Pancreas (tissue), 10 donors: ENCODE measurements around the gene LMF1. TPM values are rescaled to one million over a fixed set of nuclear protein-coding genes. Genes with fewer than 3 reads are reported as not detected.
A peak's percentile ranks its signal among the peaks of the same experiment; 100 is the strongest.

ENCODE experiments used
- ATAC-seq, 4 donors: fragments of 200-7000 bp; cut with Tn5 transposase; one replicate each; pipeline versions ENCODE4 v1.8.0 to v1.9.1; 2020; ENCODE audit warnings: mild to moderate bottlenecking in 4 of 4, moderate library complexity in 4 of 4
- DNase-seq, 6 donors: peaks; one replicate each; pipeline ENCODE4 v3.0.0-alpha.2; 2020
- FAIRE-seq: peaks from 2 replicates; lab custom pipeline; 2012; peaks lifted over from hg19 to GRCh38; lab: Jason Lieb, UNC
- H3K27ac ChIP-seq, 4 donors: fragments of 200-600 bp; sonication (generic); 1 replicate in 3 of 4; 2 replicates in 1 of 4; pipeline versions ENCODE4 v1.5.0 to v1.8.0; 2020
- H3K27me3 ChIP-seq, 4 donors: fragments of 200-600 bp; one replicate each; pipeline ENCODE4 v1.8.0; 2021
- H3K36me3 ChIP-seq, 3 donors: fragments of 200-600 bp; sonication (generic) in 1 of 3; one replicate each; pipeline versions ENCODE4 v1.5.0 to v1.8.0; 2020 to 2021
- H3K4me1 ChIP-seq, 3 donors: fragments of 200-600 bp; one replicate each; pipeline ENCODE4 v1.8.0; 2021
- H3K4me3 ChIP-seq, 4 donors: fragments of 200-600 bp; sonication (generic) in 2 of 4; one replicate each; pipeline versions ENCODE4 v1.5.0 to v1.8.0; 2020 to 2021
- H3K9me3 ChIP-seq, 4 donors: fragments of 200-600 bp; one replicate each; pipeline ENCODE4 v1.8.0; 2021
- CTCF ChIP-seq, 4 donors: fragments of 200-600 bp; sonication (generic) in 3 of 4; IDR thresholded peaks; one replicate each; pipeline versions ENCODE4 v1.5.0 to v1.8.0; 2021; ENCODE audit warnings: antibody characterized with exemption in 4 of 4
- WGBS, 2 donors: extraction: QIAGEN DNeasy Blood & Tissue Kit; methylation state at CpG; one replicate each; pipeline ENCODE4 v1.1.7; 2013; 5-methylcytosine and 5-hydroxymethylcytosine counted together
- intact Hi-C, 3 donors: fragments of 100-400 bp; cut with DNase I; formaldehyde crosslinking; loops; one replicate each; pipeline versions ENCODE4 v1.11.1 to v1.14.2; 2022
- polyA plus RNA-seq, 2 donors: library from polyadenylated mRNA; stranded (reverse); fragments of 200-250 nt; gene quantifications; one replicate each; pipeline ENCODE4 v1.2.3, GENCODE V29; 2013
- total RNA-seq, 6 donors: library from RNA; stranded (reverse); fragmentation: NEBNext Ultra II Directional in 4 of 6; extraction: Animal tissue kit (Norgen Biotek cat#: 25700) in 4 of 6; gene quantifications; one replicate each; pipeline versions ENCODE4 v1.2.1 to v1.2.4, GENCODE V29; 2021 to 2023
- donor health status: healthy with polysubstance abuse.
- donor health status: DM: no; HTN: no; CAD: no; lungs with moderate emphysema.
- donor health status: DM: no; HTN: no; CAD: no.
- donor health status: control.
- donor health status: control.
- donor health status: Bipolar disorder and iron deficiency.
- donor health status: DM: yes; HTN: yes; CAD: no.
- donor health status: DM: no; HTN: no; CAD: no.
- donor health status: DM: no; HTN: no; CAD: no.
- donor health status: DM: yes; HTN: yes; CAD: no.

LMF1 gene
- total and polyA plus RNA-seq, 8 donors = 9.3 to 64.6 (median 15.7) TPM

DNA sequence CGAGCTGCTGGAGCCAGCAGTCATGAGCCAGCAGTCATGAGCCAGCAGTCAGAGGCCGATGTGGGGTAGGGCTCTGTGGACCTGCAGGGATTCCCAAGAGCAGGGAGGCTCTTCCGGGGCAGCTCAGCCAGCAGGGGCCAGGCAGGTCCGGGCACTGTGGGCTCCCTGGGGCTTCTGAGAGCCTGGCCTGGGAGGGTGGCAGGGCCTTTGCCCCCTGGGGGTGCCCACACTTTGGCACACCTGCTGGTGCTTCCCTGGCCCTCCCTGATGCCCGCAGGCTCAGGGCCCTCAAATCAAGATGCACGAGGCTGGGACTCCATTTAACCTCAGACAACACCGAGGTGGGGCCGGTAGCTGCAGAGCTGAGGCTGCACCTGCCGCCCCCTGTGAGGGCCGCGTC is 28.9 kb upstream of the LMF1 start:
- H3K4me1 ChIP-seq = no peaks in the 10 kb centered on the region

DNA sequence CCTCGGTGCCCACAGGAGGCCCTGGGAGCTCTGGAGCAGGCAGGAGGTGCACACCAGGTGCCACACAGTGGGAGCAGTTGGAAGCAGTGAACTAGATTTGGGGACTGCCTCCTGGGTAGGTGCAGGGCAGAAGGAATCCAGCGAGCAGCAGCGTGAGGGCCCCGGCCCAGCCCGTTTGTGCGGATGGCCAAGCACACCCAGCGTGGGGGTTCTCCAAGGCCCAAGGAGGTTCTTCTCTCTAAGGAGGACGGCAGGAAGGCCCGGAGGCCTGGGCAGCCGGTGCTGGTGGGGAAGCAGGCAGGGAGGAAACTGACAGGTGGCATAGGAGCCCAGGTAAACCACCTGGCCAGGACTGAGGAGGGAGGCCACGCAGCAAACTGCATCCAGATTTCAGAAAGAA is 27.8 kb upstream of the LMF1 start:
- H3K4me3 ChIP-seq = no peak overlapping the region
- no peaks in the 10 kb centered on the region for H3K4me1 ChIP-seq
- no peaks in the 10 kb centered on the region for H3K36me3 ChIP-seq
- DNase-seq (no peak), ATAC-seq (no peak), FAIRE-seq (no peak)
- intact Hi-C loops = no loop called here
- H3K27ac ChIP-seq = no peak overlapping the region
- TF ChIP-seq CTCF (IDR thresholded peaks at IDR 0.05) = no peak
- 68 to 73% methylated on average over 11 of the region's 11 CpGs for WGBS, 2 donors
- H3K27me3 ChIP-seq = no peaks in the 10 kb centered on the region
- no peaks in the 10 kb centered on the region for H3K9me3 ChIP-seq

More for the DNA sequence above, 28.9 kb upstream of the LMF1 start:
- intact Hi-C loops = no loop called here
- TF ChIP-seq CTCF (IDR thresholded peaks at IDR 0.05) = no peak
- Histone ChIP-seq H3K9me3 (no peaks in the 10 kb centered on the region), H3K27ac (no peak overlapping the region), H3K27me3 (no peaks in the 10 kb centered on the region), H3K36me3 (no peaks in the 10 kb centered on the region), H3K4me3 (no peak overlapping the region)
- no peak for ATAC-seq
- no peak for DNase-seq
- 62 to 75% methylated on average over 11 of the region's 11 CpGs for WGBS, 2 donors
- no peak for FAIRE-seq

GRCh38 chr16:998211-998610 is 27.4 kb upstream of the LMF1 start:
- no peak overlapping the region for H3K27ac ChIP-seq
- H3K4me1 ChIP-seq = no peaks in the 10 kb centered on the region
- no peaks in the 10 kb centered on the region for H3K9me3 ChIP-seq
- DNase-seq = no peak
- 51 to 73% methylated on average over 11 of the region's 11 CpGs for WGBS, 2 donors
- H3K36me3 ChIP-seq = no peaks in the 10 kb centered on the region
- no peak for ATAC-seq
- no peak for TF ChIP-seq CTCF (IDR thresholded peaks at IDR 0.05)
- FAIRE-seq = no peak
- no peak overlapping the region for H3K4me3 ChIP-seq
- H3K27me3 ChIP-seq = no peaks in the 10 kb centered on the region
- intact Hi-C loops = no loop called here

GRCh38 chr16:997440-998051 is 26.8 kb upstream of the LMF1 start:
- Histone ChIP-seq H3K4me3 (peak overlapping the region in 1 of 4 donors; percentile 12), H3K4me1 (no peaks in the 10 kb centered on the region), H3K27ac (peak overlapping the region in 3 of 4 donors; percentile 36 to 42 (median 41)), H3K36me3 (no peaks in the 10 kb centered on the region), H3K27me3 (no peaks in the 10 kb centered on the region), H3K9me3 (no peaks in the 10 kb centered on the region)
- intact Hi-C loops = no loop called here
- ATAC-seq (peak; percentile 58 to 83 (median 78)), DNase-seq (peak in 1 of 6 donors; percentile 55), FAIRE-seq (no peak)
- no peak for TF ChIP-seq CTCF (IDR thresholded peaks at IDR 0.05)
- 24 to 43% methylated on average over 32 to 39 of the region's 39 CpGs for WGBS, 2 donors

- Histone ChIP-seq H3K4me3 (no peak overlapping the region), H3K27ac (no peak overlapping the region), H3K9me3 (no peaks in the 10 kb centered on the region), H3K27me3 (no peaks in the 10 kb centered on the region), H3K4me1 (no peaks in the 10 kb centered on the region), H3K36me3 (no peaks in the 10 kb centered on the region)
- no peak for ATAC-seq
- 45 to 55% methylated on average over 6 of the region's 6 CpGs for WGBS, 2 donors
- DNase-seq = no peak
- no peak for TF ChIP-seq CTCF (IDR thresholded peaks at IDR 0.05)
- intact Hi-C loops = no loop called here
- no peak for FAIRE-seq
Measured at GRCh38 chr16:996681-997080, 25.9 kb upstream of the LMF1 start.
